ENCODE results near the gene ITGAL. TPM values are rescaled to one million over a fixed set of nuclear protein-coding genes. Genes with fewer than 3 reads are reported as not detected.

ITGAL gene
- total and polyA plus RNA-seq, 2 of the 13 experiments (the other 11 are each of a cell fraction or from before 2014, with no cell fraction given): 0.86 to 1.2 TPM

DNA sequence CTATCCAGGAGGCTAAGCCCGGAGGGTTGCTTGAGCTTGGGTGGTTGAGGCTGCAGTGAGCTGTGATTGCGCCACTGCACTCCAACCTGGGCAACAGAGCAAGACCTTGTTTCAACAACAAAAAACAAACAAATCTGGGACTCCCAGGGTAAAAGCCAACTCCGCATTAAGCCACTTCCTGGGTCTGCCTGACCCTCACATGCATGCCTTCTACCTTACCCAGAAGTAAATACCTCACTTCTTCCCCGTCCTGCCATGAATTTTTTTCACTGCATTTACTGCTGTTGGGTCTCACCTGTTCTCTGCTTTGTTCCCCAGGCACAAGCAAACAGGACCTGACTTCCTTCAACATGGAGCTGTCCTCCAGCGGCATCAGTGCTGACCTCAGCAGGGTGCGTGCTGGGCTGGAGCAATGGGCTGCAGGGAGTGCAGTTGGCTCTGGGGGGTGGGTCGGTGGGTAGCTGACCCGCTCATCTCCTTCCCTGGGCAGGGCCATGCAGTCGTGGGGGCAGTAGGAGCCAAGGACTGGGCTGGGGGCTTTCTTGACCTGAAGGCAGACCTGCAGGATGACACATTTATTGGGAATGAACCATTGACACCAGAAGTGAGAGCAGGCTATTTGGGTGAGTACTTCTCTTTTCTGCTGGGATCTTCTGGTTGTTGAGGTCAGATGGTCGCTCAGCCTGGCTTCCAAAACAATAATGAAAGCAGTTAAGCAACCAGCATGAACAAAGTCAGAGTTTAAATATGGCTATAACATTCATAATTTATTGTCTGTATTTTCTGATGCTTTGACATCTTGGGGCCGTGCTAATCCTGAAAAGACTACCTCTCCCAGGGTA lies 16.4 kb downstream of the ITGAL start (continued):
- TF ChIP-seq NCOA2 (CRISPR knock-in tag; IDR thresholded peaks at IDR 0.05) (peak; percentile 54; the same call in 1 of the 2 replicates), PRPF4 (IDR thresholded peaks at IDR 0.05; ENCODE audit: low read depth, low read length, poor library complexity, severe bottlenecking) (no peak), AGO2 (optimal IDR thresholded peaks at IDR 0.05; ENCODE audit: low read depth, low read length) (no peak), PHF8 (CRISPR knock-in tag; IDR thresholded peaks at IDR 0.05) (no peak), ZBTB49 (CRISPR knock-in tag; IDR thresholded peaks at IDR 0.05; ENCODE audit: borderline replicate concordance) (no peak), ZNF598 (CRISPR knock-in tag; IDR thresholded peaks at IDR 0.05; ENCODE audit: borderline replicate concordance) (peak; percentile 72; the same call in 1 of the 2 replicates), ZNF572 (CRISPR knock-in tag; IDR thresholded peaks at IDR 0.05) (no peak), REL (CRISPR knock-in tag; conservative IDR thresholded peaks at IDR 0.05) (no peak), ARNTL (CRISPR knock-in tag; IDR thresholded peaks at IDR 0.05) (no peak), STAG1 (CRISPR knock-in tag; IDR thresholded peaks at IDR 0.05) (peak; percentile 31), DNMT3B (CRISPR knock-in tag; conservative IDR thresholded peaks at IDR 0.05) (no peak), SMAD1 (CRISPR knock-in tag; IDR thresholded peaks at IDR 0.05; ENCODE audit: borderline replicate concordance, low read depth) (no peak)
- TF ChIP-seq, protein P1, sequence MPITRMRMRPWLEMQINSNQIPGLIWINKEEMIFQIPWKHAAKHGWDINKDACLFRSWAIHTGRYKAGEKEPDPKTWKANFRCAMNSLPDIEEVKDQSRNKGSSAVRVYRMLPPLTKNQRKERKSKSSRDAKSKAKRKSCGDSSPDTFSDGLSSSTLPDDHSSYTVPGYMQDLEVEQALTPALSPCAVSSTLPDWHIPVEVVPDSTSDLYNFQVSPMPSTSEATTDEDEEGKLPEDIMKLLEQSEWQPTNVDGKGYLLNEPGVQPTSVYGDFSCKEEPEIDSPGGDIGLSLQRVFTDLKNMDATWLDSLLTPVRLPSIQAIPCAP (CRISPR knock-in tag; IDR thresholded peaks at IDR 0.05; ENCODE audit: low read depth): no peak
- TF ChIP-seq, protein P2, sequence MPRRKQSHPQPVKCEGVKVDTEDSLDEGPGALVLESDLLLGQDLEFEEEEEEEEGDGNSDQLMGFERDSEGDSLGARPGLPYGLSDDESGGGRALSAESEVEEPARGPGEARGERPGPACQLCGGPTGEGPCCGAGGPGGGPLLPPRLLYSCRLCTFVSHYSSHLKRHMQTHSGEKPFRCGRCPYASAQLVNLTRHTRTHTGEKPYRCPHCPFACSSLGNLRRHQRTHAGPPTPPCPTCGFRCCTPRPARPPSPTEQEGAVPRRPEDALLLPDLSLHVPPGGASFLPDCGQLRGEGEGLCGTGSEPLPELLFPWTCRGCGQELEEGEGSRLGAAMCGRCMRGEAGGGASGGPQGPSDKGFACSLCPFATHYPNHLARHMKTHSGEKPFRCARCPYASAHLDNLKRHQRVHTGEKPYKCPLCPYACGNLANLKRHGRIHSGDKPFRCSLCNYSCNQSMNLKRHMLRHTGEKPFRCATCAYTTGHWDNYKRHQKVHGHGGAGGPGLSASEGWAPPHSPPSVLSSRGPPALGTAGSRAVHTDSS (CRISPR knock-in tag; conservative IDR thresholded peaks at IDR 0.05): no peak
- TF ChIP-seq, protein P3, sequence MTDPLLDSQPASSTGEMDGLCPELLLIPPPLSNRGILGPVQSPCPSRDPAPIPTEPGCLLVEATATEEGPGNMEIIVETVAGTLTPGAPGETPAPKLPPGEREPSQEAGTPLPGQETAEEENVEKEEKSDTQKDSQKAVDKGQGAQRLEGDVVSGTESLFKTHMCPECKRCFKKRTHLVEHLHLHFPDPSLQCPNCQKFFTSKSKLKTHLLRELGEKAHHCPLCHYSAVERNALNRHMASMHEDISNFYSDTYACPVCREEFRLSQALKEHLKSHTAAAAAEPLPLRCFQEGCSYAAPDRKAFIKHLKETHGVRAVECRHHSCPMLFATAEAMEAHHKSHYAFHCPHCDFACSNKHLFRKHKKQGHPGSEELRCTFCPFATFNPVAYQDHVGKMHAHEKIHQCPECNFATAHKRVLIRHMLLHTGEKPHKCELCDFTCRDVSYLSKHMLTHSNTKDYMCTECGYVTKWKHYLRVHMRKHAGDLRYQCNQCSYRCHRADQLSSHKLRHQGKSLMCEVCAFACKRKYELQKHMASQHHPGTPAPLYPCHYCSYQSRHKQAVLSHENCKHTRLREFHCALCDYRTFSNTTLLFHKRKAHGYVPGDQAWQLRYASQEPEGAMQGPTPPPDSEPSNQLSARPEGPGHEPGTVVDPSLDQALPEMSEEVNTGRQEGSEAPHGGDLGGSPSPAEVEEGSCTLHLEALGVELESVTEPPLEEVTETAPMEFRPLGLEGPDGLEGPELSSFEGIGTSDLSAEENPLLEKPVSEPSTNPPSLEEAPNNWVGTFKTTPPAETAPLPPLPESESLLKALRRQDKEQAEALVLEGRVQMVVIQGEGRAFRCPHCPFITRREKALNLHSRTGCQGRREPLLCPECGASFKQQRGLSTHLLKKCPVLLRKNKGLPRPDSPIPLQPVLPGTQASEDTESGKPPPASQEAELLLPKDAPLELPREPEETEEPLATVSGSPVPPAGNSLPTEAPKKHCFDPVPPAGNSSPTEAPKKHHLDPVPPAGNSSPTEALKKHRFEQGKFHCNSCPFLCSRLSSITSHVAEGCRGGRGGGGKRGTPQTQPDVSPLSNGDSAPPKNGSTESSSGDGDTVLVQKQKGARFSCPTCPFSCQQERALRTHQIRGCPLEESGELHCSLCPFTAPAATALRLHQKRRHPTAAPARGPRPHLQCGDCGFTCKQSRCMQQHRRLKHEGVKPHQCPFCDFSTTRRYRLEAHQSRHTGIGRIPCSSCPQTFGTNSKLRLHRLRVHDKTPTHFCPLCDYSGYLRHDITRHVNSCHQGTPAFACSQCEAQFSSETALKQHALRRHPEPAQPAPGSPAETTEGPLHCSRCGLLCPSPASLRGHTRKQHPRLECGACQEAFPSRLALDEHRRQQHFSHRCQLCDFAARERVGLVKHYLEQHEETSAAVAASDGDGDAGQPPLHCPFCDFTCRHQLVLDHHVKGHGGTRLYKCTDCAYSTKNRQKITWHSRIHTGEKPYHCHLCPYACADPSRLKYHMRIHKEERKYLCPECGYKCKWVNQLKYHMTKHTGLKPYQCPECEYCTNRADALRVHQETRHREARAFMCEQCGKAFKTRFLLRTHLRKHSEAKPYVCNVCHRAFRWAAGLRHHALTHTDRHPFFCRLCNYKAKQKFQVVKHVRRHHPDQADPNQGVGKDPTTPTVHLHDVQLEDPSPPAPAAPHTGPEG (CRISPR knock-in tag; IDR thresholded peaks at IDR 0.05): 0 out of 2 replicates have a peak, but pooled peaks have one; percentile 60
